SK-N-SH treated with all-trans-retinoic acid at 6 μM for 48 hours (cell line): ENCODE results near the gene MT1F.

Experiments used
- ATAC-seq: fragments of 200-7000 bp; cut with Tn5 transposase; 3 replicates; pipeline ENCODE4 v1.9.1; 2020; ENCODE audit warnings: mild to moderate bottlenecking, moderate library complexity
- ARNTL ChIP-seq: fragments of 450-650 bp; formaldehyde crosslinking; IDR thresholded peaks from 2 replicates; pipeline ENCODE4 v1.5.0; 2020; ENCODE audit warnings: low read depth, mild to moderate bottlenecking, moderate library complexity, borderline replicate concordance
- BACH2 ChIP-seq: fragments of 250-450 bp; sonication (Bioruptor Pico); IDR thresholded peaks from 2 replicates; pipeline ENCODE4 v1.9.0; 2021; ENCODE audit warnings: mild to moderate bottlenecking, borderline replicate concordance
- CREB5 ChIP-seq: fragments of 250-450 bp; sonication (Bioruptor Pico); IDR thresholded peaks from 2 replicates; pipeline ENCODE4 v1.5.1; 2020; ENCODE audit warnings: low read depth, mild to moderate bottlenecking, moderate library complexity
- ESRRG ChIP-seq: fragments of 250-450 bp; sonication (Bioruptor Pico); IDR thresholded peaks from 2 replicates; pipeline ENCODE4 v1.6.1; 2021; ENCODE audit warnings: mild to moderate bottlenecking
- GLIS3 ChIP-seq: fragments of 250-450 bp; sonication (Bioruptor Pico); IDR thresholded peaks from 2 replicates; pipeline ENCODE4 v1.5.0; 2020; ENCODE audit warnings: mild to moderate bottlenecking, moderate library complexity
- OSR1 ChIP-seq: fragments of 250-450 bp; sonication (Bioruptor Pico); IDR thresholded peaks from 2 replicates; pipeline ENCODE4 v1.8.0; 2022; ENCODE audit warnings: moderate library complexity, mild to moderate bottlenecking, inconsistent platforms
- PPARA ChIP-seq: fragments of 250-450 bp; sonication (Bioruptor Pico); IDR thresholded peaks from 2 replicates; pipeline ENCODE4 v1.5.0; 2020; ENCODE audit warnings: mild to moderate bottlenecking, borderline replicate concordance
- TCF4 ChIP-seq: fragments of 250-450 bp; sonication (Bioruptor Pico); IDR thresholded peaks from 2 replicates; pipeline ENCODE4 v1.8.0; 2021; ENCODE audit warnings: mild to moderate bottlenecking, moderate library complexity, borderline replicate concordance
- TOX ChIP-seq: fragments of 250-450 bp; sonication (Bioruptor Pico); IDR thresholded peaks from 2 replicates; pipeline ENCODE4 v1.8.0; 2021; ENCODE audit warnings: mild to moderate bottlenecking, moderate library complexity, borderline replicate concordance
- ZC3H10 ChIP-seq: fragments of 250-450 bp; sonication (Bioruptor Pico); IDR thresholded peaks from 2 replicates; pipeline ENCODE4 v1.5.1; 2021; ENCODE audit warnings: mild to moderate bottlenecking, moderate library complexity
- ZFP3 ChIP-seq: fragments of 250-450 bp; sonication (Bioruptor Pico); IDR thresholded peaks from 2 replicates; pipeline ENCODE4 v1.5.0; 2020; ENCODE audit warnings: mild to moderate bottlenecking, moderate library complexity
- ZFP30 ChIP-seq: fragments of 450-650 bp; formaldehyde crosslinking; IDR thresholded peaks from 2 replicates; pipeline ENCODE4 v1.5.0; 2022; ENCODE audit warnings: mild to moderate bottlenecking, moderate library complexity
- ZNF565 ChIP-seq: fragments of 450-650 bp; formaldehyde crosslinking; conservative IDR thresholded peaks from 2 replicates; pipeline ENCODE4 v1.5.0; 2020; ENCODE audit warnings: low read depth, mild to moderate bottlenecking, moderate library complexity
- ZNF70 ChIP-seq: fragments of 450-650 bp; formaldehyde crosslinking; IDR thresholded peaks from 2 replicates; pipeline ENCODE4 v1.5.0; 2020; ENCODE audit warnings: mild to moderate bottlenecking, moderate library complexity
- TF ChIP-seq, protein P1 (sequence below): fragments of 250-450 bp; sonication (Bioruptor Pico); IDR thresholded peaks from 2 replicates; pipeline ENCODE4 v1.5.0; 2020; ENCODE audit warnings: mild to moderate bottlenecking, moderate library complexity
- TF ChIP-seq, protein P2 (sequence below): fragments of 250-450 bp; sonication (Bioruptor Pico); IDR thresholded peaks from 2 replicates; pipeline ENCODE4 v1.5.1; 2021; ENCODE audit warnings: mild to moderate bottlenecking, moderate library complexity
- TF ChIP-seq, protein P3 (sequence below): fragments of 250-450 bp; sonication (Bioruptor Pico); IDR thresholded peaks from 2 replicates; pipeline ENCODE4 v1.8.0; 2020; ENCODE audit warnings: mild to moderate bottlenecking, moderate library complexity, borderline replicate concordance
- TF ChIP-seq, protein P4 (sequence below): fragments of 250-450 bp; sonication (Bioruptor Pico); IDR thresholded peaks from 2 replicates; pipeline ENCODE4 v1.8.0; 2021; ENCODE audit warnings: low read depth, mild to moderate bottlenecking, moderate library complexity, borderline replicate concordance

The MT1F gene

GRCh38 chr16:56641166-56641565 lies 16.6 kb upstream of the MT1F start:
- ATAC-seq = no peak
- TF ChIP-seq, protein P1, sequence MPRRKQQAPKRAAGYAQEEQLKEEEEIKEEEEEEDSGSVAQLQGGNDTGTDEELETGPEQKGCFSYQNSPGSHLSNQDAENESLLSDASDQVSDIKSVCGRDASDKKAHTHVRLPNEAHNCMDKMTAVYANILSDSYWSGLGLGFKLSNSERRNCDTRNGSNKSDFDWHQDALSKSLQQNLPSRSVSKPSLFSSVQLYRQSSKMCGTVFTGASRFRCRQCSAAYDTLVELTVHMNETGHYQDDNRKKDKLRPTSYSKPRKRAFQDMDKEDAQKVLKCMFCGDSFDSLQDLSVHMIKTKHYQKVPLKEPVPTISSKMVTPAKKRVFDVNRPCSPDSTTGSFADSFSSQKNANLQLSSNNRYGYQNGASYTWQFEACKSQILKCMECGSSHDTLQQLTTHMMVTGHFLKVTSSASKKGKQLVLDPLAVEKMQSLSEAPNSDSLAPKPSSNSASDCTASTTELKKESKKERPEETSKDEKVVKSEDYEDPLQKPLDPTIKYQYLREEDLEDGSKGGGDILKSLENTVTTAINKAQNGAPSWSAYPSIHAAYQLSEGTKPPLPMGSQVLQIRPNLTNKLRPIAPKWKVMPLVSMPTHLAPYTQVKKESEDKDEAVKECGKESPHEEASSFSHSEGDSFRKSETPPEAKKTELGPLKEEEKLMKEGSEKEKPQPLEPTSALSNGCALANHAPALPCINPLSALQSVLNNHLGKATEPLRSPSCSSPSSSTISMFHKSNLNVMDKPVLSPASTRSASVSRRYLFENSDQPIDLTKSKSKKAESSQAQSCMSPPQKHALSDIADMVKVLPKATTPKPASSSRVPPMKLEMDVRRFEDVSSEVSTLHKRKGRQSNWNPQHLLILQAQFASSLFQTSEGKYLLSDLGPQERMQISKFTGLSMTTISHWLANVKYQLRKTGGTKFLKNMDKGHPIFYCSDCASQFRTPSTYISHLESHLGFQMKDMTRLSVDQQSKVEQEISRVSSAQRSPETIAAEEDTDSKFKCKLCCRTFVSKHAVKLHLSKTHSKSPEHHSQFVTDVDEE = no peak
- TF ChIP-seq CREB5 (CRISPR knock-in tag) = no peak
- no peak for TF ChIP-seq ZNF70 (CRISPR knock-in tag)
- TF ChIP-seq TCF4 (CRISPR knock-in tag) = no peak
- TF ChIP-seq PPARA = no peak
- TF ChIP-seq ZNF565 (CRISPR knock-in tag) = no peak

- ATAC-seq = peak; percentile 68
- no peak for TF ChIP-seq ARNTL (CRISPR knock-in tag)
- TF ChIP-seq, all 23 proteins: peak for 0
Observed at GRCh38 chr16:56643080-56643778, 14.5 kb upstream of the MT1F start.

DNA sequence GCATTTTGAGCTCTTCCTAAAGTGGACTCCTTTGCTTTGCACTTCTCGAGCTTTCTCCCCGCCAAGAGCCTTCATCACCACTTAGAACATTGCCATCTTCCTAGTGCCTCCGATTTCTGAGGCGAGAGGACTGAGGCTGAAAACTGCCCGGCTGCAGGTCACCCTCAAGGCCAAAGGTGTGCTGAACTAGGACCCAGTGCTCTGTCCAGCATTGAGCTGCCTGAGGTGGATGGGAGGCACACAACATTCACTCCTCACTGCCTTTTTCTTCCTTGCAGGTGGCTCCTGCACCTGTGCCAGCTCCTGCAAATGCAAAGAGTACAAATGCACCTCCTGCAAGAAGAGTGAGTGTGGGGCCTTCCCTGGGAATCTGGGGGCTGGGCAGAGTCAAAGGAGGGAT lies 13.9 kb upstream of the MT1F start:
- TF ChIP-seq ZC3H10 (CRISPR knock-in tag) = no peak
- TF ChIP-seq, protein P1 = no peak
- TF ChIP-seq, protein P2, sequence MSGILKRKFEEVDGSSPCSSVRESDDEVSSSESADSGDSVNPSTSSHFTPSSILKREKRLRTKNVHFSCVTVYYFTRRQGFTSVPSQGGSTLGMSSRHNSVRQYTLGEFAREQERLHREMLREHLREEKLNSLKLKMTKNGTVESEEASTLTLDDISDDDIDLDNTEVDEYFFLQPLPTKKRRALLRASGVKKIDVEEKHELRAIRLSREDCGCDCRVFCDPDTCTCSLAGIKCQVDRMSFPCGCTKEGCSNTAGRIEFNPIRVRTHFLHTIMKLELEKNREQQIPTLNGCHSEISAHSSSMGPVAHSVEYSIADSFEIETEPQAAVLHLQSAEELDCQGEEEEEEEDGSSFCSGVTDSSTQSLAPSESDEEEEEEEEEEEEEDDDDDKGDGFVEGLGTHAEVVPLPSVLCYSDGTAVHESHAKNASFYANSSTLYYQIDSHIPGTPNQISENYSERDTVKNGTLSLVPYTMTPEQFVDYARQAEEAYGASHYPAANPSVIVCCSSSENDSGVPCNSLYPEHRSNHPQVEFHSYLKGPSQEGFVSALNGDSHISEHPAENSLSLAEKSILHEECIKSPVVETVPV (CRISPR knock-in tag) = no peak
- TF ChIP-seq, protein P3, sequence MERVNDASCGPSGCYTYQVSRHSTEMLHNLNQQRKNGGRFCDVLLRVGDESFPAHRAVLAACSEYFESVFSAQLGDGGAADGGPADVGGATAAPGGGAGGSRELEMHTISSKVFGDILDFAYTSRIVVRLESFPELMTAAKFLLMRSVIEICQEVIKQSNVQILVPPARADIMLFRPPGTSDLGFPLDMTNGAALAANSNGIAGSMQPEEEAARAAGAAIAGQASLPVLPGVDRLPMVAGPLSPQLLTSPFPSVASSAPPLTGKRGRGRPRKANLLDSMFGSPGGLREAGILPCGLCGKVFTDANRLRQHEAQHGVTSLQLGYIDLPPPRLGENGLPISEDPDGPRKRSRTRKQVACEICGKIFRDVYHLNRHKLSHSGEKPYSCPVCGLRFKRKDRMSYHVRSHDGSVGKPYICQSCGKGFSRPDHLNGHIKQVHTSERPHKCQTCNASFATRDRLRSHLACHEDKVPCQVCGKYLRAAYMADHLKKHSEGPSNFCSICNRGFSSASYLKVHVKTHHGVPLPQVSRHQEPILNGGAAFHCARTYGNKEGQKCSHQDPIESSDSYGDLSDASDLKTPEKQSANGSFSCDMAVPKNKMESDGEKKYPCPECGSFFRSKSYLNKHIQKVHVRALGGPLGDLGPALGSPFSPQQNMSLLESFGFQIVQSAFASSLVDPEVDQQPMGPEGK (CRISPR knock-in tag) = no peak
- no peak for TF ChIP-seq ESRRG (CRISPR knock-in tag)
- TF ChIP-seq ZFP3 (CRISPR knock-in tag) = no peak
- no peak for TF ChIP-seq GLIS3 (CRISPR knock-in tag)
- ATAC-seq = no peak

DNA sequence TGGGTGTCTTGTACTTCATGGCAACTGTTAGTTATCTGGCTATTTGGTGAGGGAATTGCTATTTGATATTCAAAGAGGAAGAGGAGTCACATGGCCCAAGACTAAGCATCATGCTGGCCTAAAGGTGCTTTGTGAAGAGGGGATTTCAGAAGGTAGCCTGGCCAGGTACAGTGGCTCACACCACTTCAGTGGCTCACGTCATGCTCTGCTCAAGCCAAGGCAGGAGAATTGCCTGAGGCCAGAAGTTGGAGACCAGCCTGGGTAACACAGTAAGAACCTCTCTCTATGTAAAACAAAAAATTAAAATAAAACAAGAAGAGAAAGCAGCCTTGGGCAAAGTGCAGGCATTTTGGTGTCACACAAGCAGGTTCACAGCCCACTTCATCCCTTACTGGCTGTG lies 12.4 kb upstream of the MT1F start:
- no peak for ATAC-seq
- TF ChIP-seq, protein P4, sequence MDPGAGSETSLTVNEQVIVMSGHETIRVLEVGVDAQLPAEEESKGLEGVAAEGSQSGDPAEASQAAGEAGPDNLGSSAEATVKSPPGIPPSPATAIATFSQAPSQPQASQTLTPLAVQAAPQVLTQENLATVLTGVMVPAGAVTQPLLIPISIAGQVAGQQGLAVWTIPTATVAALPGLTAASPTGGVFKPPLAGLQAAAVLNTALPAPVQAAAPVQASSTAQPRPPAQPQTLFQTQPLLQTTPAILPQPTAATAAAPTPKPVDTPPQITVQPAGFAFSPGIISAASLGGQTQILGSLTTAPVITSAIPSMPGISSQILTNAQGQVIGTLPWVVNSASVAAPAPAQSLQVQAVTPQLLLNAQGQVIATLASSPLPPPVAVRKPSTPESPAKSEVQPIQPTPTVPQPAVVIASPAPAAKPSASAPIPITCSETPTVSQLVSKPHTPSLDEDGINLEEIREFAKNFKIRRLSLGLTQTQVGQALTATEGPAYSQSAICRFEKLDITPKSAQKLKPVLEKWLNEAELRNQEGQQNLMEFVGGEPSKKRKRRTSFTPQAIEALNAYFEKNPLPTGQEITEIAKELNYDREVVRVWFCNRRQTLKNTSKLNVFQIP (CRISPR knock-in tag) = no peak
- no peak for TF ChIP-seq ZNF565 (CRISPR knock-in tag)
- no peak for TF ChIP-seq ZNF70 (CRISPR knock-in tag)
- TF ChIP-seq PPARA = no peak
- no peak for TF ChIP-seq CREB5 (CRISPR knock-in tag)
- TF ChIP-seq GLIS3 (CRISPR knock-in tag) = no peak
- TF ChIP-seq, protein P1 = no peak
- TF ChIP-seq BACH2 (CRISPR knock-in tag) = no peak
- TF ChIP-seq OSR1 (CRISPR knock-in tag) = no peak
- TF ChIP-seq ZFP30 (CRISPR knock-in tag) = no peak
- no peak for TF ChIP-seq TOX (CRISPR knock-in tag)
